SK-N-SH treated with all-trans-retinoic acid at 6 μM for 48 hours (cell line): ENCODE data around the gene GPR153.

Experiments used
- ATAC-seq: fragments of 200-7000 bp; cut with Tn5 transposase; 3 replicates; pipeline ENCODE4 v1.9.1; 2020; ENCODE audit warnings: mild to moderate bottlenecking, moderate library complexity
- CREB5 ChIP-seq: fragments of 250-450 bp; sonication (Bioruptor Pico); IDR thresholded peaks from 2 replicates; pipeline ENCODE4 v1.5.1; 2020; ENCODE audit warnings: low read depth, mild to moderate bottlenecking, moderate library complexity
- CSRNP3 ChIP-seq: fragments of 250-450 bp; sonication (Bioruptor Pico); IDR thresholded peaks from 2 replicates; pipeline ENCODE4 v1.5.1; 2021; ENCODE audit warnings: mild to moderate bottlenecking, moderate library complexity
- ESRRG ChIP-seq: fragments of 250-450 bp; sonication (Bioruptor Pico); IDR thresholded peaks from 2 replicates; pipeline ENCODE4 v1.6.1; 2021; ENCODE audit warnings: mild to moderate bottlenecking
- ISL1 ChIP-seq: fragments of 250-450 bp; sonication (Bioruptor Pico); IDR thresholded peaks from 2 replicates; pipeline ENCODE4 v2.1.2; 2022; ENCODE audit warnings: mild to moderate bottlenecking, moderate library complexity
- OSR1 ChIP-seq: fragments of 250-450 bp; sonication (Bioruptor Pico); IDR thresholded peaks from 2 replicates; pipeline ENCODE4 v1.8.0; 2022; ENCODE audit warnings: moderate library complexity, mild to moderate bottlenecking, inconsistent platforms
- PATZ1 ChIP-seq: fragments of 250-450 bp; sonication (Bioruptor Pico); IDR thresholded peaks from 2 replicates; pipeline ENCODE4 v1.8.0; 2020; ENCODE audit warnings: mild to moderate bottlenecking, moderate library complexity, borderline replicate concordance
- POU6F1 ChIP-seq: fragments of 250-450 bp; sonication (Bioruptor Pico); IDR thresholded peaks from 2 replicates; pipeline ENCODE4 v1.8.0; 2021; ENCODE audit warnings: low read depth, mild to moderate bottlenecking, moderate library complexity, borderline replicate concordance
- PPARA ChIP-seq: fragments of 250-450 bp; sonication (Bioruptor Pico); IDR thresholded peaks from 2 replicates; pipeline ENCODE4 v1.5.0; 2020; ENCODE audit warnings: mild to moderate bottlenecking, borderline replicate concordance
- RARB ChIP-seq: fragments of 250-450 bp; sonication (Bioruptor Pico); IDR thresholded peaks from 2 replicates; pipeline ENCODE4 v1.8.0; 2021; ENCODE audit warnings: mild to moderate bottlenecking, moderate library complexity
- SNAI2 ChIP-seq: fragments of 250-450 bp; sonication (Bioruptor Pico); IDR thresholded peaks from 2 replicates; pipeline ENCODE4 v1.5.0; 2020; ENCODE audit warnings: mild to moderate bottlenecking, moderate library complexity
- TCF4 ChIP-seq: fragments of 250-450 bp; sonication (Bioruptor Pico); IDR thresholded peaks from 2 replicates; pipeline ENCODE4 v1.8.0; 2021; ENCODE audit warnings: mild to moderate bottlenecking, moderate library complexity, borderline replicate concordance
- TOX ChIP-seq: fragments of 250-450 bp; sonication (Bioruptor Pico); IDR thresholded peaks from 2 replicates; pipeline ENCODE4 v1.8.0; 2021; ENCODE audit warnings: mild to moderate bottlenecking, moderate library complexity, borderline replicate concordance
- ZC3H10 ChIP-seq: fragments of 250-450 bp; sonication (Bioruptor Pico); IDR thresholded peaks from 2 replicates; pipeline ENCODE4 v1.5.1; 2021; ENCODE audit warnings: mild to moderate bottlenecking, moderate library complexity
- ZFP3 ChIP-seq: fragments of 250-450 bp; sonication (Bioruptor Pico); IDR thresholded peaks from 2 replicates; pipeline ENCODE4 v1.5.0; 2020; ENCODE audit warnings: mild to moderate bottlenecking, moderate library complexity
- ZFP30 ChIP-seq: fragments of 450-650 bp; formaldehyde crosslinking; IDR thresholded peaks from 2 replicates; pipeline ENCODE4 v1.5.0; 2022; ENCODE audit warnings: mild to moderate bottlenecking, moderate library complexity
- ZNF565 ChIP-seq: fragments of 450-650 bp; formaldehyde crosslinking; conservative IDR thresholded peaks from 2 replicates; pipeline ENCODE4 v1.5.0; 2020; ENCODE audit warnings: low read depth, mild to moderate bottlenecking, moderate library complexity
- ZNF70 ChIP-seq: fragments of 450-650 bp; formaldehyde crosslinking; IDR thresholded peaks from 2 replicates; pipeline ENCODE4 v1.5.0; 2020; ENCODE audit warnings: mild to moderate bottlenecking, moderate library complexity
- ZNF8 ChIP-seq: fragments of 450-650 bp; formaldehyde crosslinking; IDR thresholded peaks from 2 replicates; pipeline ENCODE4 v1.5.0; 2020; ENCODE audit warnings: mild to moderate bottlenecking, moderate library complexity

Gene GPR153

GRCh38 chr1:6273380-6273891, 12.5 kb upstream of the GPR153 start:
- no peak for TF ChIP-seq ZC3H10
- no peak for TF ChIP-seq ESRRG (CRISPR knock-in tag)
- TF ChIP-seq ZFP3: no peak
- no peak for TF ChIP-seq ZNF565 (CRISPR knock-in tag)
- no peak for TF ChIP-seq ISL1 (CRISPR knock-in tag)
- TF ChIP-seq TOX (CRISPR knock-in tag): no peak
- TF ChIP-seq POU6F1 (CRISPR knock-in tag): no peak
- TF ChIP-seq TCF4 (CRISPR knock-in tag): no peak
- no peak for TF ChIP-seq PATZ1
- TF ChIP-seq ZNF70 (CRISPR knock-in tag): no peak
- no peak for TF ChIP-seq RARB (CRISPR knock-in tag)
- no peak for TF ChIP-seq CSRNP3 (CRISPR knock-in tag)
- ATAC-seq: peak; percentile 83

GRCh38 chr1:6272868-6273267, 12.0 kb upstream of the GPR153 start:
- TF ChIP-seq OSR1 (CRISPR knock-in tag) (no peak), PATZ1 (no peak), CREB5 (CRISPR knock-in tag) (no peak), POU6F1 (CRISPR knock-in tag) (no peak), TOX (CRISPR knock-in tag) (no peak), ISL1 (CRISPR knock-in tag) (no peak), SNAI2 (no peak), ZNF70 (CRISPR knock-in tag) (no peak), ESRRG (CRISPR knock-in tag) (no peak), PPARA (no peak), ZNF8 (no peak)
- ATAC-seq: peak; percentile 30; the same call in 2 of the 3 replicates

GRCh38 chr1:6272452-6272851, 11.6 kb upstream of the GPR153 start:
- TF ChIP-seq ZFP3 (no peak), ZNF8 (no peak), ZFP30 (no peak), ZC3H10 (no peak), CSRNP3 (CRISPR knock-in tag) (no peak)
- ATAC-seq: no peak
